HG02763 (cell line): ENCODE results near the gene KMT2B.
A peak's percentile ranks its signal among the peaks of the same experiment; 100 is the strongest.
"Not testable (repeated sequence)": the region's sequence is repeated elsewhere in the genome, so short reads cannot be mapped to it uniquely, and the experiment has no call there.

ENCODE experiments used
- ATAC-seq: cut with Tn5 transposase; IDR thresholded peaks from one replicate; pipeline ENCODE4 v1.9.1; 2021; ENCODE audit warnings: mild to moderate bottlenecking, moderate library complexity; ENCODE audit not compliant: unreplicated experiment

KMT2B gene

GRCh38 chr19:35755550-35756376, 38.0 kb downstream of the KMT2B start:
- ATAC-seq = no peak

- no peak for ATAC-seq
Observed at GRCh38 chr19:35756377-35757230, 38.8 kb downstream of the KMT2B start, which contains the start of gene HSPB6. Gene HSPB6, minus strand, starts transcription at chr19:35757029. Its CDS starts 21 bp downstream, at chr19:35757008.

- no peak for ATAC-seq
Observed at GRCh38 chr19:35757231-35757748, 39.5 kb downstream of the KMT2B start.

DNA sequence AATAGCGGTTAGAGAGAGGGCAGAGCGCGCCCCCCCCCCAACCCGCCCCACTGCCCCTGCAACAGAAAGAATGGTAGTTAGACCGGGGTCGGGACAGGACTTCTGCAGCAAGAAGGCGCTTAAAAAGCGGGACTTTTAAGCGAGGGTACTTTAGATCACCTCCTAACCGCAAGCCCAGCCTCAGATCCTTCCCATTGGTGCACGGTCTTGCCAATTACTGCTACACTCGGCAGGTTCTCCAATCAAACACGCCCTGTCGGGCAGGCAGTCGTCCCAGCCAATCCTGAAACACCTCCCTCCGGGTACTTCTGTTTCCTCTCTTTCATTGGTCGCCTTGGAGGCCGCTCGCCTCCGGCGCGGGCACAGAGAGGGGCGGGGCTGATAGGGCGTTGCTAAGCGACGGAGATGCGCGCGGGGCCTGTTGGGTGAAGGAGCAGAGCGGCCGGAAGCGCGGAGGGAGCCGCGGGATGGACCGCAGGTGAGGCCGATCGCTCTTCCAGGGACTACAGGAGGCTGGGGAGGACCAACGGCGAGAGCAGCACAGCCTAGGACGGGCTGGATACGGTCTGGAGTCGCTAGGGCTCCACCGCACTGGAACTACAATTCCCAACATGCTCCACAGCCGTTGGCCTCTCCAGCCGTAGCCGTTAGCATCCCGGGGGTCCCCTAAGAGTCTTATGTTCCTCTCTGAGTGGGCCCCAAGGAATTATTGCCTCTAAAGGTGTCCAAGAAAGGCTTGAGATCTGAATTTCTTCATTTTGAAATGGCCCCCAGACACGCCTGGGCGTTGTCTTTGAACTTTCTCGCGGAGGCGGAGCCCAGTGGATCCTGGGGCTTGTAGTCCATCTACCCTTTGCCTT, 40.2 kb downstream of the KMT2B start, which contains the start of gene PROSER3:
Gene PROSER3, plus strand, starts transcription at position 428 of the 860 bp plus-strand sequence. Its CDS starts 40 bp downstream, at position 468.
- peak; percentile 95 for ATAC-seq

DNA sequence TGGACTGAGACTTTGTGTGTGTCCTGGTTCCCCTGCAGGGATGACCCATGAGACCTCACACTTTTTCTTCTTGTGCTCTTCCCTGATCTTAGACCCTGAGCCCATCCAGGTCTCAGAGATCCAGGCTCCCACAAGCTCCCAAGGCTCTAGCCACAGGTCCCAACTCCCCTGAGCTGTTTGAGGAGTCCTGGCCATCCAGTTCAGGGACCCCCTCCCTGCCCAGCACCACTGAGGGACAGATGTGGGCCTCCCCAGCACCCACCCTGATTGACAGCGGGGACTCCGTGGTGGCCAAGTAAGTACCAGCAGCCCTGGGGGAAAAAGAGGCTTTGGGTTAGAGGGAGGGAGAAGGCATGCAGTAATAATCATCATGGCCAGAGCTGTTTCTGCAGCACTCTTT, 41.9 kb downstream of the KMT2B start:
- no peak for ATAC-seq

DNA sequence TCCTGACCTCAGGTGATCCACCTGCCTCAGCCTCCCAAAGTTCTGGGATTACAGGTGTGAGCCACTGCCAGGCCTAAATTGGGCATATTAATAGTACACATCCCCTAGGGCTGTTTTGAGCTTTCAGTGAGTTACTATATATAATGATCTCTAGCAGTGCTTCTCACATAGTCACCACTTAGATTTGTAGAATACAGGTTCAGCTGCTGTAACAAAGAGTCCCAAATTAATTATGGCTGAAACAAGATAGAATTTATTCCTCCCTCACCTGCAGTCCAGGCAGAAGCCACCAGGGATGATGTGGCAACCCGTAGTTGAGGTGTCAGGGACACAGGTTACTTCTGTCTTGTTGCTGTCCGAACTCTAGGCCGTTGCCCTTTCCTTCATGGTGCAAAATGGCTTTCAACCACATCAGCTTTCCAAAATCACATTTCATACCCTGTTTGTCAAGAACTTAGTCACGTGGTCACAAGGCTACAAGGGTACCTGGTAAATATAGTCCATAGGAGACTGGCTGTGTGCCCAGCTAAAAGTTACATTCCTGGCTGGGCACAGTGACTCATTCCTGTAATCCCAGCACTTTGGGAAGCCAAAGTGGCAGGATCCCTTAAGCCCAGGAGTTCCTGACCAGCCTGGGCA, 43.0 kb downstream of the KMT2B start:
- no peak for ATAC-seq

DNA sequence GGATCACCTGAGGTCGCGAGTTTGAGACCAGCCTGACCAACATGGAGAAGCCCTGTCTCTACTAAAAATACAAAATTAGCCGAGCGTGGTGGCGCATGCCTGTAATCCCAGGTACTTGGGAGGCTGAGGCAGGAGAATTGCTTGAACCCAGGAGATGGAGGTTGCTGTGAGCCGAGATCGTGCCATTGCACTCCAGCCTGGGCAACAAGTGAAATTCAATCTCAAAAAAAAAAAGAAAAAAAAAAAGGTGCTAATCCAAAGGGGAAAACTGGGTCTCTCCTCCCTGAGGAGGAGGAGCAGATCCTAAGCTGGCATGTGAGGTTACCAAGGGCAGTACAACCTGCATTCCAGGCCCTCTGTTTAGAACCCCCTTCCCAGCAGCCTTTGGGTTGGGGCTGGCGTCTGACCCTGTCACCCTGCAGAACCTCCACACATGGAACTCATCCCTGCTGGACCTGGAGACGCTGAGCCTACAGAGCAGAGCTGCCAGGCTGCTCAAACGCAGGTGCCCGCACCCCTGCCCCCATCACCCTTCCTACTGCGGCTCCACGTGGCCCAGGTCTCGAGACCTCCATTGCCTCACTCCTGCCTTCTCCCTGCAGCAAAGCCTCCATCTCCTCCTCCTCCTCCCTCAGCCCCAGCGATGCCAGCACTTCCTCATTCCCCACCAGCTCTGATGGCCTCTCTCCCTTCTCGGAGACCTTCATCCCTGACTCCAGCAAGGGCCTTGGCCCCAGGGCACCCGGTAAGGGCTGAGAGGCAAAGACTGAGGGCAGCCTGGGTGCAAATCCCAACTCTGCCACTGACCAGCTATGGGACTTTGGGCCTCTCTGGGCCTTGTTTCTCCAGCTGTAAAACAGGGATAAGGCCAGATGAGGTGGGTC, 46.9 kb downstream of the KMT2B start:
- ATAC-seq = no peak

DNA sequence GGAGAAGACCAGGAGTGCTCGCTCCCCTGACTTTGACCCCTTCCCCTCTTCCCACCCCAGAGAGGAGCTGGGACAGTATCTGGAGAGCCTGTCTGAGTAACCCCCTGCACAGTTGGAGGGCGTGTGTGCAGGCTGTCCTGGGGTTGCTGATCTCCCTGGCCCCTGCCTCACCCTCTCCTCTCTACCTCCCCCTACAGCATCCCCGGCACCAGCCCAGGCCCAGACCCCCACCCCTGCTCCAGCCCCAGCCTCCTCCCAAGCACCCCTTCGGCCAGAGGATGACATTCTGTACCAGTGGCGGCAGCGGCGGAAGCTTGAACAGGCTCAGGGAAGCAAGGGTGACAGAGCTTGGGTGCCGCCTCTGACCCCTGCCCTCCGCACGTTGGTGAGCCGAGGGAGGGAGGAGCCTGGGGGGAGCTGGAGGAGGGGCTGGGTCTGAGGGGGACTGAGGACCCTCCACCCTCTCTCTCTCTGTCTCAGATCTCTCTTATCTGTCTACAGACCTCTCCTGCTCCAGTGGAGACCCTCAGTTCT, 48.8 kb downstream of the KMT2B start:
- no peak for ATAC-seq

DNA sequence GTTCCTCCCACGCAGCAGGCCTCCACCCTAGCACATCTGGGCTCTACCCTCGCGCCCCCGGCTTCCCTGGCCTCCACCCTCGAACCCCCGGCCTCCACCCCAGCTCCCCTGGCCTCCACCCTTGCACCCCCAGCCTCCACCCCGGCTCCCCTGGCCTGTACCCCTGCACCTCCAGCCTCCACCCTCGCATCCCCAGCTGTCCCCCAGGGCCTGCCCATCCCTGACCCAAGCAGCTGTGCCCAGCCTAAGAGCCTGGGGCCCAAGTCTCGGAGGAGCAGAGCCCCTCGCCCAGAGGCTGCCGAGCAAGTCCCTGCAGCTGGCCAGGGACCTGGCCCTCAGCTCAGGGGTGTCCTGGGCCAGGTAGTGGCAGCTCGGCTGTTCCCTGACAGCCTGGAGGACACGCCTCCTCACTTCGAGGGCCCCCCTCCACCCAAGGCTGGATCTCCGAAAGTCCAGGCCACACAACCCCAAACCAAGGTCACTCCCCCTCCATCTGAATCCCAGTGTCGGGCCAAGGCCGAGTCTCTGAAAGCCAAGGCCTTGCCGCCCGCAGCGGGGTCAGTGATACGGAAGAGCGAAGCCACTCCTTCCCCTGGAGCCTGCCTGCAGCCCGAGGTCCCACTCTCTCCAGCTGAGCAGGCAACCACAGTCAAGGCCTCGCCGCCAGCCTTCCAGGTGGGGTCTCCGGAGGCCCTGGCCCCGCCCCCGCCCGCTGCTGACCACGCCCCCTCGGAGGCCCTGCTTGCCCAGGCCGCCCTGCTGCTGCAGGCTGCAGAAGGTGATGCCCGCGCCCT, 49.7 kb downstream of the KMT2B start:
- no peak for ATAC-seq

GRCh38 chr19:35768082-35768421, 50.2 kb downstream of the KMT2B start:
- no peak for ATAC-seq

- ATAC-seq = not testable (repeated sequence)
Observed at GRCh38 chr19:35772362-35772761, 54.6 kb downstream of the KMT2B start.

DNA sequence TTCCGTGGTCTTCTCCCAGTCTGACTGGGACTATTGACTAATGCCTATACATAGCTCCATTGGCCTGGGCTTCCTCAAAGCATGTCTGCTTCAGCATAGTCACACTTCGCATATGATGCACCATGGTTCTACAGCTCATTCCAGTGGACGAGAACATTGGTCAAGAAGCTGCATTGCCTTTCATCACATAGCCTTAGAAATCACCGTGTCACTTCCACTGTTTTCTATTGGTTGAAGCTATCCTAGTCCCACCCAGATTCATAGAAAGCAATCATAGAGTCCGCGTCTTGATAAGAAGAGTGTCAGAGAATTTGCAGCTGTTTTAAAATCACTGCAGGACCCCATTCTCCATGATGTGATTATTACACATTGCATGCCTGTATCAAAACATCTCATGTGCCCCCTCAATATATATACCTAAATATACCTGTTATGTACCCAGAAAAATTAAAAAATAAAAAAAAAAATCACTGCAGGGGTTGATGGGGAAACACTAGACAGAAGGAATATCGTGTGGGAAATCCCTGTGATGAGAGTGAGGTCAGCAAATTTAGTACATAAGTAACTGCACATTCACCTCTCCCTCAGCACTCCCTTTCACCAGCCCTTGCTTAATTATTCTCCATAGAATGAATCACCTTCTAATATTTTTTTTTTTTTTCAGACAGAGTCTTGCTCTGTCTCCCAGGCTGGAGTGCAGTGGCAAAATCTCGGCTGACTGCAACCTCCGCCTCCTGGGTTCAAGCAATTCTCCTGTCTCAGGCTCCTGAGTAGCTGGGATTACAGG, 55.4 kb downstream of the KMT2B start:
- ATAC-seq = no peak

DNA sequence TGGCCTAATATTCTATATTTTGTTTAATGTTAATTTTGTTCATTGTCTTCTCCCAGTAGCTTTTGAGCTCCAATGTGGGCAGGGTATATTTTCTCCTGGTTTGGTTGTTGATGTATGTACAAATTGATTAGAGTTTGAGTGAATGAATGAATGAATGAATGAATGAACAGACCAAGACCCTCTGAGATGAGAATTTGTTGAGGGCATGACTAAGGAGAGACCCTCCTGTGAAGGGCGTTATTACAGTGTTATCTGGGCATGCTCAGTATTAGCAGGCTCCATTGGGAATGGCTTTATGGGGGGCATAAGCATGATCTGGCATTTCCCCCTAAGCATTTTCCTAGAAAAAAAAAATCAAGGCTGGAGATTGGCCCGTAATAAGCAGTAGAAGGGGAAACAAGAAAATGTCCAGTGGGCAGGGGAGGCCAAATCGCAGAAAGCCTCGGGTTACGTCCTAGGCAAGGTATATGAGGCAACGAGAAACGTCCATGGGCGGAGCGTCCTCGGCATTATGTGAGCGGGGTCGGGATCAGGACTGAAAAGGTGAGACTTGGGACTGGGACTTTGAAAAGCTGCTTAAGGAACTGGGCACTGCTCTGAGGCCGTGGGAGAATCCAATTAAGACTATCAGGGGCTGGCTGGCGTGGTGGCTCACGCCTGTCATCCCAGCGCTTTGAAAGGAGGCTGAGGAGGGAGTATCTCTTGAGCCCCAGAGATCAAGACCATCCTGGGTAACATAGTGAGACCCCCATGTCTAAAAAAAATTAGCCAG, 56.7 kb downstream of the KMT2B start:
- no peak for ATAC-seq

- no peak for ATAC-seq
Observed at GRCh38 chr19:35775046-35775297, 57.2 kb downstream of the KMT2B start.

- ATAC-seq = peak; percentile 95
Observed at GRCh38 chr19:35775298-35776101, 57.7 kb downstream of the KMT2B start, which contains the start of gene ARHGAP33. Gene ARHGAP33, plus strand, starts transcription at chr19:35775564. Its CDS starts 95 bp downstream, at chr19:35775659.
